GM12873 (cell line): ENCODE measurements around the gene TULP4.

ENCODE experiments used
- TF ChIP-seq, protein P1 (sequence below): IDR thresholded peaks from 2 replicates; pipeline ENCODE4 v1.5.1; 2012; ENCODE audit warnings: low read depth, mild to moderate bottlenecking, moderate library complexity, low read length, control low read depth; ENCODE audit not compliant: insufficient read depth; ENCODE audit errors: missing control alignments

TULP4 gene

DNA sequence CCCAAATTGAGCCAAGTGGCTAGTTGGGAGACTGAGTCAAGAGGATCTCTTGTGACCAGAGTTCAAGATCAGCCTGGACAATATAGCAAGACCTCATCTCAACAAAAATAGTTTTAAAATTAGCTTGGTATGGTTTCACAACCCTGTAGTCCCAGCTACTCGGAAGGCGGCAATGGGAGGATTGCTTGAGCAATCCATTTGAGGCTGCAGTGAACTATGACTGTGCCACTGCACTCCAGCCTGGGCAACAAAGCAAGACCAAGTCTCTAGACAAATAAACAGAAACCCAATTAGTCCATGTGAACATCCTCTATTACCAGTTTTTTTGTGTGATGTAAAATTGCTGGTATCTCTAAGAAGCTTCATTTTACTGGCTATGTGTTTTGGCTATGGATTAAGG is 106.2 kb downstream of the TULP4 start:
- TF ChIP-seq, protein P1, sequence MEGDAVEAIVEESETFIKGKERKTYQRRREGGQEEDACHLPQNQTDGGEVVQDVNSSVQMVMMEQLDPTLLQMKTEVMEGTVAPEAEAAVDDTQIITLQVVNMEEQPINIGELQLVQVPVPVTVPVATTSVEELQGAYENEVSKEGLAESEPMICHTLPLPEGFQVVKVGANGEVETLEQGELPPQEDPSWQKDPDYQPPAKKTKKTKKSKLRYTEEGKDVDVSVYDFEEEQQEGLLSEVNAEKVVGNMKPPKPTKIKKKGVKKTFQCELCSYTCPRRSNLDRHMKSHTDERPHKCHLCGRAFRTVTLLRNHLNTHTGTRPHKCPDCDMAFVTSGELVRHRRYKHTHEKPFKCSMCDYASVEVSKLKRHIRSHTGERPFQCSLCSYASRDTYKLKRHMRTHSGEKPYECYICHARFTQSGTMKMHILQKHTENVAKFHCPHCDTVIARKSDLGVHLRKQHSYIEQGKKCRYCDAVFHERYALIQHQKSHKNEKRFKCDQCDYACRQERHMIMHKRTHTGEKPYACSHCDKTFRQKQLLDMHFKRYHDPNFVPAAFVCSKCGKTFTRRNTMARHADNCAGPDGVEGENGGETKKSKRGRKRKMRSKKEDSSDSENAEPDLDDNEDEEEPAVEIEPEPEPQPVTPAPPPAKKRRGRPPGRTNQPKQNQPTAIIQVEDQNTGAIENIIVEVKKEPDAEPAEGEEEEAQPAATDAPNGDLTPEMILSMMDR: no peak

DNA sequence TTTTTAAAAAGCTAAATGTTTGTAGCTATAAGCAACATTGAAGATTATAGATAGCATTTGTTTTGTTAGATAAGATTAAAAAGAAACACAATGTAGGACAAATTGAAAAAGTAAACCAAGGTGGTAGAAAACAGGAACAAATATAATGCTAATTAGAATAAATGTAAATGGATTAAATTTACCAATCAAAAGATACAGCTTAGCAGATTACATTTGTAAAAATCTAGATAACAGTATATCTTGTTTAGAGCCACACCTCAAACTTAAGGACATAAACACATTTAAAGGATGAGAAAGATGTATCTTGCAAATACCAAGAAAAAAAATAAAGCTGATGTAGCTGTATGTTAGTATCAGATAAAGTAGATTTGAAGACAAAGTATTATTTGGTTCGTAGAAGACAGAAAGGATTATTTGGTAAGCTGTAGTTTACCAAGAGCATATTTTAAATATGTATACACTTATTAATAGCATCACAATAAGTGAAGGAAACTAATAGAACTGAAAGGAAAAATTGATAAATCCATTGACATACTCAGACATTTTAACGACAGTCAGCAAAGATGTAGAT is 107.2 kb downstream of the TULP4 start:
- TF ChIP-seq, protein P1: no peak

DNA sequence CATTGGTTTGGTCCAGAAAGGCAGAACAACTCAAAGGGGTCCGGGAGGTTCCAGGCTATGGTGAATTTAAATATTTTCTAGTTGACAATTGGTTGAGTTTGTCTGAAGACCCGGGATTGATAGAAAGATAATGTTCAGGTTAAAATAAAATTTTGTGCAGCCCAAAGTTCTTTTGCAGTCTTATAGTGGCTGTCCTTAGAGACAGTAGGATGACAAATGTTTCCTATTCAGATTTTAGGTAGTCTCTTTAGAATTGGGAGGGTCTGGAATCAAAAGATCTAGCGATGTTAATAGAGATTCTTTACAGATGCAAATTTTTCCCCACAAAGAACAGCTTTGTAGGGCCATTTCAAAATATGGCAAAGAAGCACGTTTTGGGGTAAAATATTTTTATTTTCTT is 109.1 kb downstream of the TULP4 start:
- TF ChIP-seq, protein P1: no peak

DNA sequence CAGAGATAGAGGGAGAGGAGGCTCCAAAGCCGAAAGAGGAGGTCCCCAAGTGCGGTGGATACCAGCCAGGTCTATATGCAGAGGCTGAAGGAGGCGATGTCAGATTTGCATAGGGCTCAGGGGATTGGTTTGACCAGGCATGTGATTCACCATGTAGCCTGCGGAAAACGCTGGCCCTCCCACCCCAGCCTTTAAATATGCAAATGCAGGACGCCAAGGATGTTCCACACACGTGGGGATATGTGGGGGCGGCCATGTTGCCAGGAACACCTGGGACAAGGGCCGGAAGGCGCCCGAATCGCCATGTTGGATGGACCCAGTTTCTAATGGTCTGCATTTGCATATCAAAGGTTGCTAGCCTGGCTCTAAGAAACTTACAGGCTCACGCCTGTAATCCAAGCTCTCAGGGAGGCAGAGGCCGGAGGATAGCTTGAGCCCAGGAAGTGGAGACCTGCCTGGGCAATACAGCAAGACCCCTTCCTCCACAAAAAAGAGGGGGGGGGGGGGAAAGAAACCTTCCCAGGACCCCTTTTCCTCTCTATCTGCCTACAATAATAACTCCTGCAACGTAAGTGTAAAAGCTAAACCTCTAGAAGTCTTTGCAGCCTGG is 110.5 kb downstream of the TULP4 start:
- TF ChIP-seq, protein P1: no peak

DNA sequence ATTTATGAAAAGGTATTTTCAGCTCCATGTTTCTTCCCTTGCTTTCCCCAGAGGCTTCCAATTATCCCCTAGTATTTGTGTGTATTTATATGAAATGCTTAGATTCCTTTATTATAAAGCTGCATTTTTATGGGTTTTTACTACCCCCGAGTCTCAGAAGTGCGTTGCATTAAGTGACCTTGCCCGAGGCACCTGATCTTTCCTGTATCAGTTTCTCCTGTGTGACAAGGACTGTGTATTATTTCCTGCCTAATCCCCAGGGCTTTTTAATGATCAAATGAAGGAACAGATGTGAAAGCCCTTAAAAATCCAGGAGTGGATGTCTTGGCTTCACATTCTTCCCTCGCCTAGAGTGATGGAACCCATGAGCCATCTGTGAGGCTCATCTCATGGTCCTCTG is 118.8 kb downstream of the TULP4 start:
- TF ChIP-seq, protein P1: no peak

DNA sequence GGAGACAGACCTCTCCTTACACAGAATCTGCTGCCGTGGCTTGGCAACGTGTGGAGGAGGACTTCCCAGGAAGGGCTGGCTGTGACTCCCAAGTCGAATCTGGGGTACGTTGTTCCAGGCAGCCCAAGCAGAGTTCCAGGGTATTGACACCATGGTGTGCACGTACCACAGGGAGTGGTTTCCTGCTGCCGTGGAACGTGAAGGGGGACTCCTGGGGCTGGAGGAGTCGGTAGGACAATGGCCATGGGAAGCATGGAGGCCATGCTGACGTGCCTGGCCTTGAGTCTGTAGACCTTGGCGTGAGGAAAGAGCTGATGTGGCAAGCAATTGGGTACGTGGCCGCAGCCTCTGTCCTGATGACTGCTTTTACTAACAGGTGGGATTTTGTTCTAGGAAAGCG is 119.3 kb downstream of the TULP4 start:
- TF ChIP-seq, protein P1: no peak

DNA sequence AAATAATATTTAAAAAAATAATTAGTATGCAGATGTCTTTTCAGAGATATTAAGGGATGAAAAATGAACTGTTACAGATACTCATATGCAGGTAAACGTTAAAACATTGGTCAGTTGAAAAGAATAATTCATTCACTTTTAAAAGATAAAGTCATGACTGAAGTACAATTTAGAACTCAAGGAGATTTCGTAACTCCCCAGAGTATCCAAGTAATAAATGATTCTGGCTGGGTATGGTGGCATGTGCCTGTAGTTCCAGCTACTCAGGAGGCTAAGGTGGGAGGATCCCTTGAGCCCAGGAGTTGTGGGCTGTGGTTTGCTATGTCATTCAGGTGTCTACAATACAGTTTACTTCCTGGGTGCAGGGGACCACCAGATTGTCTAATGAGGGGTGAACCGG is 125.3 kb downstream of the TULP4 start:
- TF ChIP-seq, protein P1: no peak
